Keratinocyte (primary cell): ENCODE data around the gene TMEM18. TPM values are rescaled to one million over a fixed set of nuclear protein-coding genes. Genes with fewer than 3 reads are reported as not detected.

Experiments
- DNase-seq: peaks from one replicate; pipeline ENCODE4 v3.0.0-alpha.2; 2011; ENCODE audit warnings: low read depth, missing footprints, low spot score
- FAIRE-seq: peaks from 2 replicates; lab custom pipeline; 2011; peaks lifted over from hg19 to GRCh38; lab: Jason Lieb, UNC
- H2AFZ ChIP-seq: 2 replicates; pipeline ENCODE4 v1.6.0; 2012; ENCODE audit warnings: low read length, control low read depth, inconsistent platforms; ENCODE audit not compliant: control insufficient read depth
- H3K27ac ChIP-seq: 2 replicates; pipeline ENCODE4 v1.5.1; 2011; ENCODE audit warnings: low read length; ENCODE audit not compliant: control insufficient read depth, insufficient read depth
- H3K27me3 ChIP-seq: 3 replicates; pipeline ENCODE4 v1.6.0; 2011; ENCODE audit warnings: low read length; ENCODE audit not compliant: control insufficient read depth, insufficient read depth; ENCODE audit errors: extremely low read depth
- H3K36me3 ChIP-seq, 2 experiments: 2 replicates in 1 of 2; 3 replicates in 1 of 2; pipeline ENCODE4 v1.5.1; 2011; ENCODE audit warnings: low read length in 2 of 2, mild to moderate bottlenecking in 1 of 2; ENCODE audit not compliant: control insufficient read depth in 2 of 2, insufficient read depth in 2 of 2; ENCODE audit errors: extremely low read depth in 1 of 2
- H3K4me1 ChIP-seq: 3 replicates; pipeline ENCODE4 v1.5.1; 2011; ENCODE audit warnings: low read length; ENCODE audit not compliant: control insufficient read depth, insufficient read depth; ENCODE audit errors: extremely low read depth
- H3K4me2 ChIP-seq: 3 replicates; pipeline ENCODE4 v1.6.0; 2011; ENCODE audit warnings: low read depth, low read length; ENCODE audit not compliant: control insufficient read depth, insufficient read depth; ENCODE audit errors: extremely low read depth
- H3K4me3 ChIP-seq, 3 experiments: fragments of 200-600 bp in 1 of 3; sonication (generic) in 1 of 3; 2 replicates in 2 of 3; 3 replicates in 1 of 3; pipeline ENCODE4 v1.5.1; 2011 to 2016; ENCODE audit warnings: low read length in 3 of 3, mild to moderate bottlenecking in 3 of 3, control low read depth in 2 of 3, inconsistent platforms in 1 of 3, low read depth in 1 of 3, mixed read lengths in 1 of 3, mixed run types in 1 of 3, moderate library complexity in 1 of 3; ENCODE audit not compliant: control insufficient read depth in 2 of 3, insufficient read depth in 2 of 3; ENCODE audit errors: extremely low read depth in 1 of 3
- H3K79me2 ChIP-seq: 2 replicates; pipeline ENCODE4 v1.6.0; 2012; ENCODE audit warnings: low read length; ENCODE audit not compliant: control insufficient read depth, insufficient read depth
- H3K9ac ChIP-seq: 3 replicates; pipeline ENCODE4 v1.6.0; 2011; ENCODE audit warnings: low read length; ENCODE audit not compliant: control insufficient read depth, insufficient read depth; ENCODE audit errors: extremely low read depth
- H3K9me1 ChIP-seq: 3 replicates; pipeline ENCODE4 v1.6.0; 2011; ENCODE audit warnings: low read length; ENCODE audit not compliant: control insufficient read depth, insufficient read depth; ENCODE audit errors: extremely low read depth
- H3K9me3 ChIP-seq: 2 replicates; pipeline ENCODE4 v1.5.1; 2012; ENCODE audit warnings: low read depth, low read length; ENCODE audit not compliant: control insufficient read depth
- H4K20me1 ChIP-seq: 3 replicates; pipeline ENCODE4 v1.6.0; 2011; ENCODE audit warnings: low read length; ENCODE audit not compliant: control insufficient read depth, insufficient read depth; ENCODE audit errors: extremely low read depth
- EZH2 ChIP-seq: IDR thresholded peaks from one replicate; pipeline ENCODE4 v1.6.1; 2012; ENCODE audit warnings: inconsistent platforms, mild to moderate bottlenecking, low read length, moderate library complexity
- dilution Hi-C: fragments of 300-500 bp; cut with MboI; formaldehyde crosslinking; loops from one replicate; pipeline ENCODE4 v1.7.0; 2020; ENCODE audit warnings: low sequenced_read_pairs; ENCODE audit not compliant: extremely low pct_ligation_motif_present
- polyA plus RNA-seq, 5 experiments: library from polyadenylated mRNA; depleted of rRNA in 3 of 5; stranded (reverse) in 3 of 5; stranded (forward) in 1 of 5; unstranded in 1 of 5; fragments of >200 nt; gene quantifications; 1 replicate in 1 of 5; 2 replicates in 3 of 5; 3 replicates in 1 of 5; pipeline versions ENCODE4 v1.2.1 to v1.2.3, GENCODE V29; 2011 to 2012; ENCODE audit warnings: missing spikeins in 2 of 5, low read depth in 1 of 5, low replicate concordance in 1 of 5
- TF ChIP-seq, protein P1 (sequence below), 3 experiments: IDR thresholded peaks in 1 of 3; conservative IDR thresholded peaks in 1 of 3; optimal IDR thresholded peaks in 1 of 3; 2 replicates in 2 of 3; 3 replicates in 1 of 3; pipeline versions ENCODE3 to v1.5.1; 2011; ENCODE audit warnings: low read length in 3 of 3, mild to moderate bottlenecking in 3 of 3, moderate library complexity in 2 of 3, control low read depth in 1 of 3, inconsistent platforms in 1 of 3; ENCODE audit not compliant: insufficient read depth in 2 of 3; ENCODE audit errors: extremely low read depth in 1 of 3

TMEM18 gene
- polyA plus RNA-seq, 1 donor (not counting 4 experiments of a cell fraction or from before 2014, with no cell fraction given): 27.7 TPM

DNA sequence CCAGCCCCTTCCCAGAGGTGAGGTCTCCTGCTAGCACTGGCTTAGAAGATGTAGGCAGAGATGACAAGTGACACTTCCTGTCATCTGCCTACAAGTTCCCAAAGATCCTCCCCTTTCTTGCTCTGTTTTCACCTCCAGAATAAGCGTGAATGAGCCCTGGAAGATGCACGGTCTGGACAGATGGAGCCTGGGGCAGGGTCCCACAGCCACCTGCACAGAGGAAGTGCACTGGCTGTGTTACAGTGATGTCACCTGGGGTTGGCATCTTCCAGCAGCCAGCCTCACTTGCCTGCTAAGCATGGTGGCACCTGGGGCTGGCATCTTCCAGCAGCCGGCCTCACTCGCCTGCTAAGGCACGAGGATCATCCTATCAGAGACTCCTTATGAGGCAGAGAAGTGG, 32.3 kb downstream of the TMEM18 start:
- H3K79me2 ChIP-seq: no peaks in the 10 kb centered on the region
- TF ChIP-seq, protein P1, sequence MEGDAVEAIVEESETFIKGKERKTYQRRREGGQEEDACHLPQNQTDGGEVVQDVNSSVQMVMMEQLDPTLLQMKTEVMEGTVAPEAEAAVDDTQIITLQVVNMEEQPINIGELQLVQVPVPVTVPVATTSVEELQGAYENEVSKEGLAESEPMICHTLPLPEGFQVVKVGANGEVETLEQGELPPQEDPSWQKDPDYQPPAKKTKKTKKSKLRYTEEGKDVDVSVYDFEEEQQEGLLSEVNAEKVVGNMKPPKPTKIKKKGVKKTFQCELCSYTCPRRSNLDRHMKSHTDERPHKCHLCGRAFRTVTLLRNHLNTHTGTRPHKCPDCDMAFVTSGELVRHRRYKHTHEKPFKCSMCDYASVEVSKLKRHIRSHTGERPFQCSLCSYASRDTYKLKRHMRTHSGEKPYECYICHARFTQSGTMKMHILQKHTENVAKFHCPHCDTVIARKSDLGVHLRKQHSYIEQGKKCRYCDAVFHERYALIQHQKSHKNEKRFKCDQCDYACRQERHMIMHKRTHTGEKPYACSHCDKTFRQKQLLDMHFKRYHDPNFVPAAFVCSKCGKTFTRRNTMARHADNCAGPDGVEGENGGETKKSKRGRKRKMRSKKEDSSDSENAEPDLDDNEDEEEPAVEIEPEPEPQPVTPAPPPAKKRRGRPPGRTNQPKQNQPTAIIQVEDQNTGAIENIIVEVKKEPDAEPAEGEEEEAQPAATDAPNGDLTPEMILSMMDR (optimal IDR thresholded peaks at IDR 0.05 in 1 of 3, IDR thresholded peaks at IDR 0.05 in 1 of 3, conservative IDR thresholded peaks at IDR 0.05 in 1 of 3; ENCODE audit: extremely low read depth in 1 of 3, insufficient read depth in 2 of 3, low read length in 3 of 3): no peak
- no peak for TF ChIP-seq EZH2
- no peaks in the 10 kb centered on the region for H3K27me3 ChIP-seq
- H3K4me3 ChIP-seq: no peak overlapping the region
- no peak overlapping the region for H3K4me2 ChIP-seq
- H3K27ac ChIP-seq: no peak overlapping the region
- H3K9ac ChIP-seq: no peak overlapping the region
- DNase-seq: no peak
- FAIRE-seq: no peak
- no peaks in the 10 kb centered on the region for H3K9me3 ChIP-seq
- peaks cover 4% of the 10 kb centered on the region for H3K4me1 ChIP-seq
- H4K20me1 ChIP-seq: no peaks in the 10 kb centered on the region
- no peaks in the 10 kb centered on the region for H3K9me1 ChIP-seq
- H3K36me3 ChIP-seq: no peaks in the 10 kb centered on the region
- H2AFZ ChIP-seq: no peak overlapping the region
- dilution Hi-C loops: no loop called here

DNA sequence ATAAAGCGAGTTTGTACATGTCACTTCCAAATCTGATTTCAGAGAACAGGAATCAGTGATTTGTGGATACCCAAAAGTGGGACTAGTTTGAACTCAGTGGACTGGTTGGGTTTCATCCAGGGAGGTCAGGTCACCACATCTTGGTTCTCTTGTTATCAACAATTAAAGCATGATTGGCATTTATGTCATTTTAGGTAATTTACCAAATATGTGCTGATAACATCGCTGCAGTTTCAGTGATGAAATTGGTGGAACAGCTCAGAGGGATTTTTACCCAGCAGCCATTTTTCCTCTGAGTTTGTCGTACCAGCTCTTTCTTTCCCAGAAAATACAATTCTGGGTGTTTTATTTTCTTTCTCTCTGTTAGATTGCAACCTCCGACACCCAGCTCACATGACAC, 33.4 kb downstream of the TMEM18 start:
- Histone ChIP-seq H3K4me3 (no peak overlapping the region), H3K9ac (no peak overlapping the region), H3K4me2 (no peak overlapping the region), H3K9me1 (no peaks in the 10 kb centered on the region), H3K36me3 (no peaks in the 10 kb centered on the region), H3K4me1 (peaks cover 4% of the 10 kb centered on the region), H3K27ac (no peak overlapping the region), H2AFZ (no peak overlapping the region), H3K9me3 (no peaks in the 10 kb centered on the region), H4K20me1 (no peaks in the 10 kb centered on the region), H3K27me3 (no peaks in the 10 kb centered on the region), H3K79me2 (no peaks in the 10 kb centered on the region)
- DNase-seq (no peak), FAIRE-seq (no peak)
- dilution Hi-C loops: no loop called here
- no peak for TF ChIP-seq EZH2
- TF ChIP-seq, protein P1 (optimal IDR thresholded peaks at IDR 0.05 in 1 of 3, IDR thresholded peaks at IDR 0.05 in 1 of 3, conservative IDR thresholded peaks at IDR 0.05 in 1 of 3; ENCODE audit: extremely low read depth in 1 of 3, insufficient read depth in 2 of 3, low read length in 3 of 3): no peak
